CD8-positive, alpha-beta memory T cell (primary cell): ENCODE measurements around the gene SETD5. TPM values are rescaled to one million over a fixed set of nuclear protein-coding genes. Genes with fewer than 3 reads are reported as not detected.

Source experiments
- CTCF ChIA-PET: fragments of 350-600 bp; sonication (Branson Sonifier 250); formaldehyde crosslinking; loops from one replicate; lab custom pipeline; 2021; ENCODE audit warnings: antibody characterized with exemption; lab: Charles Lee
- POLR2A ChIA-PET: fragments of 350-600 bp; sonication (Branson Sonifier 250); formaldehyde crosslinking; loops from one replicate; lab custom pipeline; 2021; ENCODE audit warnings: antibody characterized with exemption; lab: Charles Lee
- DNase-seq, 5 donors: peaks; one replicate each; pipeline versions ENCODE4 v3.0.0 to v3.0.0-alpha.2; 2020 to 2022; ENCODE audit warnings: mixed read lengths in 1 of 5
- H3K27ac ChIP-seq: one replicate; pipeline ENCODE4 v1.7.0; 2013; ENCODE audit warnings: low read depth, mild to moderate bottlenecking, low read length, moderate library complexity
- H3K27me3 ChIP-seq: 2 replicates; pipeline ENCODE4 v1.7.0; 2013; ENCODE audit warnings: low read length, mild to moderate bottlenecking; ENCODE audit not compliant: insufficient read depth, poor library complexity, severe bottlenecking
- H3K36me3 ChIP-seq: 2 replicates; pipeline ENCODE4 v1.7.0; 2013; ENCODE audit warnings: mild to moderate bottlenecking, low read length, moderate library complexity; ENCODE audit not compliant: insufficient read depth
- H3K4me1 ChIP-seq: 2 replicates; pipeline ENCODE4 v1.7.0; 2013; ENCODE audit warnings: mild to moderate bottlenecking, low read length, moderate library complexity; ENCODE audit not compliant: insufficient read depth
- H3K4me3 ChIP-seq: 2 replicates; pipeline ENCODE4 v1.7.0; 2013; ENCODE audit warnings: mild to moderate bottlenecking, low read length
- H3K9me3 ChIP-seq: 2 replicates; pipeline ENCODE4 v1.7.0; 2013; ENCODE audit warnings: mild to moderate bottlenecking, low read length
- H3K27ac Mint-ChIP-seq, 8 donors: one replicate each; pipeline ENCODE4 v1.8.0; 2020 to 2021; ENCODE audit warnings: mixed read lengths in 8 of 8, mild to moderate bottlenecking in 6 of 8, inconsistent platforms in 3 of 8, moderate library complexity in 3 of 8
- H3K27me3 Mint-ChIP-seq, 2 donors: one replicate each; pipeline ENCODE4 v1.8.0; 2020 to 2021; ENCODE audit warnings: mixed read lengths in 2 of 2, mild to moderate bottlenecking in 1 of 2, moderate library complexity in 1 of 2
- H3K36me3 Mint-ChIP-seq, 3 donors: one replicate each; pipeline ENCODE4 v1.8.0; 2020 to 2021; ENCODE audit warnings: mixed read lengths in 3 of 3, inconsistent platforms in 1 of 3, mild to moderate bottlenecking in 1 of 3
- H3K4me1 Mint-ChIP-seq, 3 donors: one replicate each; pipeline ENCODE4 v1.8.0; 2020 to 2021; ENCODE audit warnings: mixed read lengths in 3 of 3, inconsistent platforms in 1 of 3, mild to moderate bottlenecking in 1 of 3
- H3K4me3 Mint-ChIP-seq, 7 donors: one replicate each; pipeline ENCODE4 v1.8.0; 2020 to 2021; ENCODE audit warnings: mixed read lengths in 7 of 7, mild to moderate bottlenecking in 6 of 7, moderate library complexity in 4 of 7, inconsistent platforms in 2 of 7
- H3K9me3 Mint-ChIP-seq, 5 donors: one replicate each; pipeline ENCODE4 v1.8.0; 2020 to 2022; ENCODE audit warnings: mixed read lengths in 5 of 5, mild to moderate bottlenecking in 3 of 5, moderate library complexity in 2 of 5, inconsistent platforms in 1 of 5
- polyA plus RNA-seq: library from polyadenylated mRNA; unstranded; fragments of 300-500 nt; fragmentation: Illumina TruSeq; gene quantifications from one replicate; pipeline ENCODE4 v1.2.3, GENCODE V29; 2021
- total RNA-seq, 2 experiments: library from RNA; stranded (reverse); gene quantifications; one replicate each; pipeline ENCODE4 v1.2.3, GENCODE V29; 2021

Gene SETD5
- total and polyA plus RNA-seq, 3 experiments from 2014 or later, result 40.0 to 97.2 (median 89.8) TPM

- Histone ChIP-seq H3K36me3 (no peaks in the 10 kb centered on the region), H3K4me1 (peaks cover 10% of the 10 kb centered on the region), H3K4me3 (no peak overlapping the region), H3K27ac (no peak overlapping the region), H3K9me3 (no peaks in the 10 kb centered on the region), H3K27me3 (peaks cover 25% of the 10 kb centered on the region)
- Mint-ChIP-seq H3K36me3 (peaks cover 0 to 3% (median 0%) of the 10 kb centered on the region in 3 donors), H3K4me1 (peaks cover 2 to 13% (median 5%) of the 10 kb centered on the region in 3 donors), H3K9me3 (peaks cover 0 to 2% (median 0%) of the 10 kb centered on the region in 5 donors), H3K27me3 (peaks cover 19 to 21% of the 10 kb centered on the region in 2 donors), H3K27ac (no peak overlapping the region), H3K4me3 (no peak overlapping the region)
- no peak for DNase-seq
- ChIA-PET CTCF (no interaction called here), POLR2A (no interaction called here)
Observed at GRCh38 chr3:9496893-9497292, 99.5 kb downstream of the SETD5 start.

- Mint-ChIP-seq H3K27me3 (peaks cover 23 to 29% of the 10 kb centered on the region in 2 donors), H3K9me3 (peaks cover 0 to 2% (median 0%) of the 10 kb centered on the region in 5 donors), H3K4me3 (no peak overlapping the region), H3K27ac (peak overlapping the region in 1 of 8 donors; percentile 29), H3K4me1 (peaks cover 2 to 13% (median 6%) of the 10 kb centered on the region in 3 donors), H3K36me3 (no peaks in the 10 kb centered on the region)
- no peak overlapping the region for H3K4me3 ChIP-seq
- ChIA-PET POLR2A (no interaction called here), CTCF (no interaction called here)
- H3K4me1 ChIP-seq, result peaks cover 10% of the 10 kb centered on the region
- H3K36me3 ChIP-seq, result no peaks in the 10 kb centered on the region
- DNase-seq, result no peak
- peaks cover 25% of the 10 kb centered on the region for H3K27me3 ChIP-seq
- no peak overlapping the region for H3K27ac ChIP-seq
- H3K9me3 ChIP-seq, result no peaks in the 10 kb centered on the region
Observed at GRCh38 chr3:9497821-9498565, 100.6 kb downstream of the SETD5 start.

- H3K4me3 Mint-ChIP-seq, result no peak overlapping the region
- peaks cover 28 to 31% of the 10 kb centered on the region in 2 donors for H3K27me3 Mint-ChIP-seq
- peaks cover 10% of the 10 kb centered on the region for H3K4me1 ChIP-seq
- DNase-seq, result no peak
- H3K9me3 ChIP-seq, result no peaks in the 10 kb centered on the region
- ChIA-PET CTCF (no interaction called here), POLR2A (no interaction called here)
- H3K9me3 Mint-ChIP-seq, result peaks cover 0 to 2% (median 0%) of the 10 kb centered on the region in 5 donors
- no peak overlapping the region for H3K4me3 ChIP-seq
- H3K27ac ChIP-seq, result no peak overlapping the region
- no peaks in the 10 kb centered on the region for H3K36me3 Mint-ChIP-seq
- H3K27me3 ChIP-seq, result peaks cover 25% of the 10 kb centered on the region
- H3K36me3 ChIP-seq, result no peaks in the 10 kb centered on the region
- H3K27ac Mint-ChIP-seq, result no peak overlapping the region
- H3K4me1 Mint-ChIP-seq, result peaks cover 2 to 13% (median 9%) of the 10 kb centered on the region in 3 donors
Observed at GRCh38 chr3:9498781-9499180, 101.4 kb downstream of the SETD5 start.

- Histone ChIP-seq H3K9me3 (no peaks in the 10 kb centered on the region), H3K36me3 (no peaks in the 10 kb centered on the region), H3K4me1 (peaks cover 10% of the 10 kb centered on the region), H3K27me3 (peaks cover 25% of the 10 kb centered on the region), H3K27ac (no peak overlapping the region), H3K4me3 (no peak overlapping the region)
- peaks cover 2 to 13% (median 9%) of the 10 kb centered on the region in 3 donors for H3K4me1 Mint-ChIP-seq
- POLR2A ChIA-PET, result no interaction called here
- H3K9me3 Mint-ChIP-seq, result peaks cover 0 to 2% (median 0%) of the 10 kb centered on the region in 5 donors
- peaks cover 28 to 31% of the 10 kb centered on the region in 2 donors for H3K27me3 Mint-ChIP-seq
- no peak for DNase-seq
- peak overlapping the region in 1 of 7 donors; percentile 24 for H3K4me3 Mint-ChIP-seq
- H3K36me3 Mint-ChIP-seq, result no peaks in the 10 kb centered on the region
- CTCF ChIA-PET, result no interaction called here
- peak overlapping the region in 1 of 8 donors; percentile 63 for H3K27ac Mint-ChIP-seq
Observed at GRCh38 chr3:9499455-9500107, 102.2 kb downstream of the SETD5 start.

GRCh38 chr3:9500108-9501050 is 103.0 kb downstream of the SETD5 start:
- Mint-ChIP-seq H3K4me3 (peak overlapping the region in 1 of 7 donors; percentile 57), H3K27me3 (peaks cover 28 to 31% of the 10 kb centered on the region in 2 donors), H3K36me3 (no peaks in the 10 kb centered on the region), H3K27ac (peak overlapping the region in 2 of 8 donors; percentile 6 to 7), H3K4me1 (peaks cover 2 to 13% (median 9%) of the 10 kb centered on the region in 3 donors), H3K9me3 (peaks cover 0 to 2% (median 0%) of the 10 kb centered on the region in 5 donors)
- Histone ChIP-seq H3K4me3 (no peak overlapping the region), H3K27me3 (peaks cover 25% of the 10 kb centered on the region), H3K36me3 (no peaks in the 10 kb centered on the region), H3K4me1 (peaks cover 10% of the 10 kb centered on the region), H3K9me3 (no peaks in the 10 kb centered on the region), H3K27ac (no peak overlapping the region)
- CTCF ChIA-PET, result no interaction called here
- POLR2A ChIA-PET, result no interaction called here
- DNase-seq, result peak; percentile 37 to 64 (median 46)

- H3K4me3 Mint-ChIP-seq, result peak overlapping the region in 1 of 7 donors; percentile 34
- Histone ChIP-seq H3K4me3 (no peak overlapping the region), H3K9me3 (no peaks in the 10 kb centered on the region), H3K27me3 (peaks cover 25% of the 10 kb centered on the region), H3K27ac (no peak overlapping the region), H3K4me1 (peaks cover 10% of the 10 kb centered on the region), H3K36me3 (no peaks in the 10 kb centered on the region)
- peaks cover 0 to 2% (median 0%) of the 10 kb centered on the region in 5 donors for H3K9me3 Mint-ChIP-seq
- POLR2A ChIA-PET, result no interaction called here
- CTCF ChIA-PET, result interaction anchor here (1.2 kb wide), 1 partner anchor 9 kb away, joined by 5 read pairs; no protein-coding TSS in a partner anchor
- peaks cover 28 to 35% of the 10 kb centered on the region in 2 donors for H3K27me3 Mint-ChIP-seq
- H3K4me1 Mint-ChIP-seq, result peaks cover 2 to 13% (median 9%) of the 10 kb centered on the region in 3 donors
- no peak for DNase-seq
- no peaks in the 10 kb centered on the region for H3K36me3 Mint-ChIP-seq
- no peak overlapping the region for H3K27ac Mint-ChIP-seq
Observed at GRCh38 chr3:9501226-9501625, 103.8 kb downstream of the SETD5 start.

GRCh38 chr3:9503283-9503682 is 105.9 kb downstream of the SETD5 start:
- ChIA-PET CTCF (interaction anchor here (0.7 to 2.5 kb wide), 8 partner anchors 9 to 443 kb away, joined by 3 to 10 read pairs (median 4); no protein-coding TSS in a partner anchor), POLR2A (no interaction called here)
- H3K27ac Mint-ChIP-seq, result no peak overlapping the region
- H3K9me3 Mint-ChIP-seq, result peaks cover 0 to 2% (median 0%) of the 10 kb centered on the region in 5 donors
- H3K9me3 ChIP-seq, result no peaks in the 10 kb centered on the region
- H3K27me3 ChIP-seq, result peaks cover 25% of the 10 kb centered on the region
- H3K36me3 Mint-ChIP-seq, result no peaks in the 10 kb centered on the region
- DNase-seq, result peak; percentile 42 to 72 (median 50)
- no peak overlapping the region for H3K4me3 ChIP-seq
- H3K4me1 Mint-ChIP-seq, result peaks cover 2 to 13% (median 9%) of the 10 kb centered on the region in 3 donors
- no peaks in the 10 kb centered on the region for H3K36me3 ChIP-seq
- H3K27ac ChIP-seq, result no peak overlapping the region
- H3K4me1 ChIP-seq, result peaks cover 10% of the 10 kb centered on the region
- peaks cover 33 to 40% of the 10 kb centered on the region in 2 donors for H3K27me3 Mint-ChIP-seq
- H3K4me3 Mint-ChIP-seq, result no peak overlapping the region
